WTC11 (cell line): ENCODE measurements around the gene HDGF.

Experiments
- ATF1 ChIP-seq: sonication (generic); formaldehyde crosslinking; IDR thresholded peaks from 2 replicates; pipeline ENCODE4 v1.8.1; 2023; ENCODE audit warnings: mild to moderate bottlenecking, moderate library complexity, missing genetic modification reagents
- CTCF ChIP-seq: fragments of 200-600 bp; IDR thresholded peaks from 2 replicates; pipeline ENCODE4 v1.8.0; 2022; ENCODE audit warnings: antibody characterized with exemption
- FOXJ3 ChIP-seq: sonication (generic); formaldehyde crosslinking; IDR thresholded peaks from 2 replicates; pipeline ENCODE4 v1.9.0; 2021; ENCODE audit warnings: missing genetic modification reagents, mild to moderate bottlenecking, borderline replicate concordance
- FOXP4 ChIP-seq: sonication (generic); formaldehyde crosslinking; IDR thresholded peaks from 2 replicates; pipeline ENCODE4 v1.8.0; 2022; ENCODE audit warnings: mild to moderate bottlenecking, missing genetic modification reagents
- MAX ChIP-seq: sonication (generic); formaldehyde crosslinking; IDR thresholded peaks from 2 replicates; pipeline ENCODE4 v1.8.0; 2022; ENCODE audit warnings: mild to moderate bottlenecking, missing genetic modification reagents
- PRDM15 ChIP-seq: sonication (generic); formaldehyde crosslinking; IDR thresholded peaks from 2 replicates; pipeline ENCODE4 v1.8.0; 2022; ENCODE audit warnings: missing genetic modification reagents
- ZNF138 ChIP-seq: sonication (generic); formaldehyde crosslinking; conservative IDR thresholded peaks from 2 replicates; pipeline ENCODE4 v1.8.1; 2022; ENCODE audit warnings: mild to moderate bottlenecking, moderate library complexity, missing genetic modification reagents

- TF ChIP-seq FOXJ3 (CRISPR knock-in tag): no peak
- TF ChIP-seq MAX (CRISPR knock-in tag): peak; percentile 42
- no peak for TF ChIP-seq CTCF
- no peak for TF ChIP-seq PRDM15
- TF ChIP-seq ATF1: no peak
- no peak for TF ChIP-seq ZNF138 (CRISPR knock-in tag)
- no peak; the same call in none of the 2 replicates for TF ChIP-seq FOXP4
These were observed 15.8 kb upstream of the HDGF start, which contains the start of gene PRCC for GRCh38 chr1:156767101-156767878.
